K562 (cell line): ENCODE results near the gene JADE2. TPM values are rescaled to one million over a fixed set of nuclear protein-coding genes. Genes with fewer than 3 reads are reported as not detected.

Experiments used
- ATAC-seq: fragments of 200-7000 bp; cut with Tn5 transposase; 3 replicates; pipeline ENCODE4 v1.9.1; 2020; ENCODE audit warnings: moderate library complexity
- BruUV-seq: library from RNA; stranded (reverse); fragments of 400-500 nt; replicated peaks from 2 replicates; lab custom pipeline; 2021; lab: Mats Ljungman, UMichigan
- CTCF ChIA-PET: fragments of 300-600 bp; formaldehyde crosslinking; extraction: SDS; loops from one replicate; lab custom pipeline; 2021; ENCODE audit warnings: low intra/inter-chr PET ratio; lab: Yijun Ruan, JAX
- POLR2A ChIA-PET: fragments of 300-600, 350-650 bp; sonication (Branson Sonifier 250); formaldehyde crosslinking; extraction: SDS; loops from one replicate; lab custom pipeline; 2021; ENCODE audit warnings: antibody characterized with exemption, inconsistent platforms; lab: Yijun Ruan, JAX
- DNase-seq, 4 experiments: peaks; one replicate each; pipeline versions ENCODE4 v3.0.0 to v3.0.0-alpha.2; 2011 to 2018; ENCODE audit warnings: low spot score in 3 of 4, mixed read lengths in 3 of 4; ENCODE audit errors: extremely low read depth in 1 of 4
- FAIRE-seq: peaks from 2 replicates; lab custom pipeline; 2011; peaks lifted over from hg19 to GRCh38; lab: Jason Lieb, UNC
- H2AFZ ChIP-seq: 2 replicates; pipeline ENCODE4 v1.6.0; 2011; ENCODE audit warnings: low read depth, low read length, control low read depth, inconsistent platforms
- H3K27ac ChIP-seq: fragments of 200-600 bp; 3 replicates; pipeline ENCODE4 v1.8.0; 2011; ENCODE audit warnings: low read depth, mild to moderate bottlenecking, control low read depth, inconsistent platforms, low read length, moderate library complexity, mixed read lengths; ENCODE audit errors: extremely low read depth
- H3K27me3 ChIP-seq, 2 experiments: fragments of 300-600 bp in 1 of 2; 2 replicates in 1 of 2; 3 replicates in 1 of 2; pipeline versions ENCODE4 v1.6.0 to v1.8.0; 2011; ENCODE audit warnings: inconsistent platforms in 2 of 2, low read length in 2 of 2, mild to moderate bottlenecking in 1 of 2, mixed read lengths in 1 of 2, moderate library complexity in 1 of 2; ENCODE audit not compliant: control insufficient read depth in 2 of 2, insufficient read depth in 2 of 2
- H3K36me3 ChIP-seq: fragments of 300-600 bp; 3 replicates; pipeline ENCODE4 v1.8.0; 2011; ENCODE audit warnings: mild to moderate bottlenecking, low read length, inconsistent platforms; ENCODE audit not compliant: control insufficient read depth, insufficient read depth
- H3K4me1 ChIP-seq, 2 experiments: fragments of 200-600 bp in 1 of 2; replicated peaks in 1 of 2; 2 replicates in 1 of 2; 3 replicates in 1 of 2; pipeline versions ENCODE4 v1.5.1 to v1.8.0; 2011; ENCODE audit warnings: inconsistent platforms in 2 of 2, low read length in 2 of 2, mild to moderate bottlenecking in 1 of 2, mixed read lengths in 1 of 2, moderate library complexity in 1 of 2; ENCODE audit not compliant: control insufficient read depth in 2 of 2, insufficient read depth in 2 of 2
- H3K4me2 ChIP-seq: 2 replicates; pipeline ENCODE4 v1.6.1; 2011; ENCODE audit warnings: low read length, control low read depth, inconsistent platforms, mixed read lengths; ENCODE audit not compliant: insufficient read depth
- H3K4me3 ChIP-seq: fragments of 200-600 bp; sonication (generic), shearing (Covaris generic); 2 replicates; pipeline ENCODE4 v1.5.1; 2016; ENCODE audit warnings: control low read depth, inconsistent platforms
- H3K79me2 ChIP-seq: fragments of 200-600 bp; 3 replicates; pipeline ENCODE4 v1.8.0; 2011; ENCODE audit warnings: low read length, inconsistent platforms; ENCODE audit not compliant: control insufficient read depth, insufficient read depth
- H3K9ac ChIP-seq, 2 experiments: 2 replicates each; pipeline versions ENCODE4 v1.6.0 to v1.6.1; 2011; ENCODE audit warnings: low read depth in 2 of 2, low read length in 2 of 2, control low read depth in 1 of 2, inconsistent platforms in 1 of 2, mild to moderate bottlenecking in 1 of 2, mixed read lengths in 1 of 2; ENCODE audit not compliant: insufficient read depth in 1 of 2
- H3K9me1 ChIP-seq: one replicate; pipeline ENCODE4 v1.6.0; 2011; ENCODE audit warnings: inconsistent platforms, mild to moderate bottlenecking, low read length, moderate library complexity; ENCODE audit not compliant: control insufficient read depth, insufficient read depth
- H3K9me3 ChIP-seq: replicated peaks from 2 replicates; pipeline ENCODE4 v1.5.1; 2011; ENCODE audit warnings: low read depth, low read length, inconsistent platforms; ENCODE audit not compliant: control insufficient read depth, insufficient read depth
- H4K20me1 ChIP-seq: replicated peaks from 2 replicates; pipeline ENCODE4 v1.6.1; 2011; ENCODE audit warnings: low read length, inconsistent platforms, mixed read lengths; ENCODE audit not compliant: control insufficient read depth, insufficient read depth
- BRD4 ChIP-seq: fragments of 200-600 bp; sonication (generic); IDR thresholded peaks from 2 replicates; pipeline ENCODE4 v1.6.1; 2017; ENCODE audit warnings: inconsistent platforms
- CBFA2T3 ChIP-seq: fragments of 450-650 bp; IDR thresholded peaks from 2 replicates; pipeline ENCODE4 v1.6.1; 2017
- ETV6 ChIP-seq, 3 experiments: fragments of 150-350 bp in 1 of 3; sonication (generic) in 1 of 3; formaldehyde crosslinking in 1 of 3; IDR thresholded peaks; 2 replicates each; pipeline versions ENCODE4 v1.6.1 to v1.8.0; 2014 to 2022; ENCODE audit warnings: borderline replicate concordance in 2 of 3, low read depth in 2 of 3, antibody characterized with exemption in 1 of 3, low read length in 1 of 3, mild to moderate bottlenecking in 1 of 3, missing genetic modification reagents in 1 of 3
- FOXK2 ChIP-seq, 2 experiments: fragments of 450-650 bp; IDR thresholded peaks in 1 of 2; conservative IDR thresholded peaks in 1 of 2; 2 replicates each; pipeline ENCODE4 v1.6.1; 2016; ENCODE audit warnings: low read depth in 2 of 2, mild to moderate bottlenecking in 1 of 2
- NR2F6 ChIP-seq: fragments of 450-650 bp; formaldehyde crosslinking; IDR thresholded peaks from 2 replicates; pipeline ENCODE4 v1.4.0; 2020; ENCODE audit warnings: mild to moderate bottlenecking
- POLR2AphosphoS2 ChIP-seq: IDR thresholded peaks from 2 replicates; pipeline ENCODE4 v1.6.1; 2012; ENCODE audit warnings: low read length, improper control_type of control experiment
- ZNF165 ChIP-seq: fragments of 250-450 bp; sonication (Bioruptor Pico); IDR thresholded peaks from 2 replicates; pipeline ENCODE4 v1.4.0; 2020; ENCODE audit warnings: borderline replicate concordance
- ZNF311 ChIP-seq: fragments of 250-450 bp; sonication (Bioruptor Pico); IDR thresholded peaks from 2 replicates; pipeline ENCODE4 v1.4.0; 2020; ENCODE audit warnings: mild to moderate bottlenecking, moderate library complexity
- whole genome bisulfite sequencing: fragments of 100-300 bp; shearing (Covaris generic); methylation state at CpG from one replicate; pipeline ENCODE4 v1.1.6; 2016; ENCODE audit warnings: low coverage, mixed read lengths; ENCODE audit not compliant: insufficient coverage; ENCODE audit errors: missing lambda C conversion rate; 5-methylcytosine and 5-hydroxymethylcytosine counted together
- in situ Hi-C: fragments of 300-500 bp; cut with MboI; formaldehyde crosslinking; loops from 4 replicates; pipeline ENCODE4 v1.15.0; 2018; ENCODE audit warnings: inconsistent platforms, mixed read lengths
- intact Hi-C: fragments of 100-400 bp; cut with micrococcal nuclease; formaldehyde crosslinking; loops from 2 replicates; pipeline ENCODE4 v1.14.2; 2022
- polyA plus RNA-seq, 8 experiments: library from polyadenylated mRNA; depleted of rRNA in 4 of 8; stranded (reverse) in 5 of 8; unstranded in 3 of 8; fragments of >200 nt; fragmentation: Nextera tagmentation in 2 of 8; fragmentation: Illumina TruSeq in 1 of 8; extraction: Ambion mirVana in 2 of 8; extraction: Trizol in 1 of 8; gene quantifications; 2 replicates each; pipeline versions ENCODE4 v1.2.1 to v1.2.3, GENCODE V29; 2011 to 2014; ENCODE audit warnings: inconsistent platforms in 1 of 8, missing spikeins in 1 of 8
- total RNA-seq, 7 experiments: library from RNA; depleted of rRNA in 6 of 7; stranded (reverse); fragments of >200 nt in 6 of 7; fragmentation: Illumina TruSeq in 2 of 7; extraction: Trizol in 2 of 7; gene quantifications; 2 replicates each; pipeline versions ENCODE4 v1.2.1 to v1.2.3, GENCODE V29; 2011 to 2021; ENCODE audit warnings: low replicate concordance in 1 of 7
- TF ChIP-seq, protein P1 (sequence below): fragments of 250-450 bp; sonication (Bioruptor Pico); IDR thresholded peaks from 2 replicates; pipeline ENCODE4 v1.8.0; 2022; ENCODE audit warnings: moderate library complexity, mild to moderate bottlenecking, inconsistent platforms
- TF ChIP-seq, protein P2 (sequence below): fragments of 450-650 bp; IDR thresholded peaks from 2 replicates; pipeline ENCODE4 v1.6.1; 2018; ENCODE audit not compliant: partially characterized antibody
- TF ChIP-seq, protein P3 (sequence below): fragments of 450-650 bp; IDR thresholded peaks from 2 replicates; pipeline ENCODE4 v1.7.0; 2016; ENCODE audit warnings: borderline replicate concordance
- TF ChIP-seq, protein P4 (sequence below): conservative IDR thresholded peaks from 2 replicates; pipeline ENCODE4 v1.6.1; 2011; ENCODE audit warnings: low read depth, mild to moderate bottlenecking, low read length; ENCODE audit not compliant: control insufficient read depth

The JADE2 gene
- total and polyA plus RNA-seq, 9 of the 15 experiments (the other 6 are each of a cell fraction or from before 2014, with no cell fraction given): 0.50 to 23.3 (median 9.1) TPM

DNA sequence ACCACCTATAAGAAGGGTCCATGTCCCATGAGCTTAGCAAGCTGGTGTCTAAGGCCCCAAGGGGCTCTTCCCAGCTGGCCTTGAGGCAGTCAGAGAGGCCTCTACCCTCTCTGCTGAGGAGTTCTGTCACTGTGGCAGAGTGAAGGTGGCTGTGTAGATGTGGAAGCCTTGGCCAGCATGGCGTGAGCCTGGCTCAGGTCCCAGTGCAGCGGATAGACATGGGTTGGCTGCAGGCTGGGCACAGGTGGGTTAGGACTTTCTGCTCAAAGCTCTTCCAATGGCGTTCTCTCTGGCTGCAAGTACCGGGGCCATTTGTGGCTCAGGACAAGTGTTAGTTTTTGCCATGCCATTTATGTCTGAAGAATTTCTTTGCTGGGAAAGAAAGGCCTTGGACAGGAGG is 47.3 kb downstream of the JADE2 start (continued):
- no peak for TF ChIP-seq ZNF165
- TF ChIP-seq NR2F6 (CRISPR knock-in tag): no peak
- TF ChIP-seq, protein P1, sequence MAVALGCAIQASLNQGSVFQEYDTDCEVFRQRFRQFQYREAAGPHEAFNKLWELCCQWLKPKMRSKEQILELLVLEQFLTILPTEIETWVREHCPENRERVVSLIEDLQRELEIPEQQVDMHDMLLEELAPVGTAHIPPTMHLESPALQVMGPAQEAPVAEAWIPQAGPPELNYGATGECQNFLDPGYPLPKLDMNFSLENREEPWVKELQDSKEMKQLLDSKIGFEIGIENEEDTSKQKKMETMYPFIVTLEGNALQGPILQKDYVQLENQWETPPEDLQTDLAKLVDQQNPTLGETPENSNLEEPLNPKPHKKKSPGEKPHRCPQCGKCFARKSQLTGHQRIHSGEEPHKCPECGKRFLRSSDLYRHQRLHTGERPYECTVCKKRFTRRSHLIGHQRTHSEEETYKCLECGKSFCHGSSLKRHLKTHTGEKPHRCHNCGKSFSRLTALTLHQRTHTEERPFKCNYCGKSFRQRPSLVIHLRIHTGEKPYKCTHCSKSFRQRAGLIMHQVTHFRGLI (CRISPR knock-in tag): no peak
- no peak for TF ChIP-seq ZNF311 (CRISPR knock-in tag)

DNA sequence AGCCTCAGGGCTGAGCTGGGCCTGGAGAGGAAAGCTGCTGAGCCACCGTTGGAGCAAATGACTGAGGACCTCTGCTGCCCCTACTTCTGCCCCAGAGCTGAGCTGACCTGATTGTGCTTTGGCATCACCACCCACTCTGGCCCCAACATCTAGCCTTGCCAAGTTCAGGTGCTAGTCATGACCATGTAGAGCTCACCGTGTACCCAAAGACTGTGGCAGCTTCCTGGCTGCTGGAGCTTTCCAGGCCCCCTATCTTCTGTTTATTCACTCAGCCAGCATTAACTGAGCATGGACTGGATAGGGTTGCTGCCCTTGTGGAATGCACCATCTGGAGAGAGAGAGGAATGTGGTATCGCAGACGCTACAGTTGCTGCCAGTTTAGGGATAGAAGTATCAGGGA is 49.1 kb downstream of the JADE2 start:
- Histone ChIP-seq H3K9ac (no peak overlapping the region), H3K4me1 (peaks cover 0 to 11% of the 10 kb centered on the region in 2 experiments; a peak in 2 of 5 replicates), H3K9me3 (no peaks in the 10 kb centered on the region), H3K4me2 (no peak overlapping the region), H3K36me3 (peaks cover 59% of the 10 kb centered on the region; the same call in 2 of the 3 replicates), H3K27me3 (no peaks in the 10 kb centered on the region), H2AFZ (no peak overlapping the region), H3K4me3 (no peak overlapping the region), H3K9me1 (peaks cover 4% of the 10 kb centered on the region), H4K20me1 (no peaks in the 10 kb centered on the region), H3K79me2 (no peaks in the 10 kb centered on the region), H3K27ac (no peak overlapping the region)
- intact Hi-C loops: no loop called here
- no TSS peak for BruUV-seq
- no peak for ATAC-seq
- no peak for DNase-seq
- ChIA-PET CTCF (interaction anchor here (0.5 kb wide), 1 partner anchor 1385 kb away, joined by 4 read pairs; no protein-coding TSS in a partner anchor), POLR2A (no interaction called here)
- 56% methylated on average over 4 of the region's 4 CpGs for WGBS
- in situ Hi-C loops: loop anchor here (10.0 kb wide), 1 partner anchor 370 kb away; no protein-coding TSS in a partner anchor
- TF ChIP-seq FOXK2 (conservative IDR thresholded peaks at IDR 0.05 in 1 of 2, IDR thresholded peaks at IDR 0.05 in 1 of 2; ENCODE audit: low read depth in 2 of 2) (no peak), POLR2AphosphoS2 (no peak), ETV6 (IDR thresholded peaks at IDR 0.05; ENCODE audit: borderline replicate concordance in 1 of 2, low read depth in 2 of 2, low read length in 1 of 2) (no peak), ETV6 (CRISPR knock-in tag; IDR thresholded peaks at IDR 0.05; ENCODE audit: borderline replicate concordance) (no peak), CBFA2T3 (no peak), BRD4 (no peak)
- TF ChIP-seq, protein P2, sequence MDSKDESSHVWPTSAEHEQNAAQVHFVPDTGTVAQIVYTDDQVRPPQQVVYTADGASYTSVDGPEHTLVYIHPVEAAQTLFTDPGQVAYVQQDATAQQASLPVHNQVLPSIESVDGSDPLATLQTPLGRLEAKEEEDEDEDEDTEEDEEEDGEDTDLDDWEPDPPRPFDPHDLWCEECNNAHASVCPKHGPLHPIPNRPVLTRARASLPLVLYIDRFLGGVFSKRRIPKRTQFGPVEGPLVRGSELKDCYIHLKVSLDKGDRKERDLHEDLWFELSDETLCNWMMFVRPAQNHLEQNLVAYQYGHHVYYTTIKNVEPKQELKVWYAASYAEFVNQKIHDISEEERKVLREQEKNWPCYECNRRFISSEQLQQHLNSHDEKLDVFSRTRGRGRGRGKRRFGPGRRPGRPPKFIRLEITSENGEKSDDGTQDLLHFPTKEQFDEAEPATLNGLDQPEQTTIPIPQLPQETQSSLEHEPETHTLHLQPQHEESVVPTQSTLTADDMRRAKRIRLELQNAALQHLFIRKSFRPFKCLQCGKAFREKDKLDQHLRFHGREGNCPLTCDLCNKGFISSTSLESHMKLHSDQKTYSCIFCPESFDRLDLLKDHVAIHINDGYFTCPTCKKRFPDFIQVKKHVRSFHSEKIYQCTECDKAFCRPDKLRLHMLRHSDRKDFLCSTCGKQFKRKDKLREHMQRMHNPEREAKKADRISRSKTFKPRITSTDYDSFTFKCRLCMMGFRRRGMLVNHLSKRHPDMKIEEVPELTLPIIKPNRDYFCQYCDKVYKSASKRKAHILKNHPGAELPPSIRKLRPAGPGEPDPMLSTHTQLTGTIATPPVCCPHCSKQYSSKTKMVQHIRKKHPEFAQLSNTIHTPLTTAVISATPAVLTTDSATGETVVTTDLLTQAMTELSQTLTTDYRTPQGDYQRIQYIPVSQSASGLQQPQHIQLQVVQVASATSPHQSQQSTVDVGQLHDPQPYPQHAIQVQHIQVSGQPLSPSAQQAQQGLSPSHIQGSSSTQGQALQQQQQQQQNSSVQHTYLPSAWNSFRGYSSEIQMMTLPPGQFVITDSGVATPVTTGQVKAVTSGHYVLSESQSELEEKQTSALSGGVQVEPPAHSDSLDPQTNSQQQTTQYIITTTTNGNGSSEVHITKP: no peak
- TF ChIP-seq, protein P3, sequence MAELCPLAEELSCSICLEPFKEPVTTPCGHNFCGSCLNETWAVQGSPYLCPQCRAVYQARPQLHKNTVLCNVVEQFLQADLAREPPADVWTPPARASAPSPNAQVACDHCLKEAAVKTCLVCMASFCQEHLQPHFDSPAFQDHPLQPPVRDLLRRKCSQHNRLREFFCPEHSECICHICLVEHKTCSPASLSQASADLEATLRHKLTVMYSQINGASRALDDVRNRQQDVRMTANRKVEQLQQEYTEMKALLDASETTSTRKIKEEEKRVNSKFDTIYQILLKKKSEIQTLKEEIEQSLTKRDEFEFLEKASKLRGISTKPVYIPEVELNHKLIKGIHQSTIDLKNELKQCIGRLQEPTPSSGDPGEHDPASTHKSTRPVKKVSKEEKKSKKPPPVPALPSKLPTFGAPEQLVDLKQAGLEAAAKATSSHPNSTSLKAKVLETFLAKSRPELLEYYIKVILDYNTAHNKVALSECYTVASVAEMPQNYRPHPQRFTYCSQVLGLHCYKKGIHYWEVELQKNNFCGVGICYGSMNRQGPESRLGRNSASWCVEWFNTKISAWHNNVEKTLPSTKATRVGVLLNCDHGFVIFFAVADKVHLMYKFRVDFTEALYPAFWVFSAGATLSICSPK: no peak
- TF ChIP-seq, protein P4, sequence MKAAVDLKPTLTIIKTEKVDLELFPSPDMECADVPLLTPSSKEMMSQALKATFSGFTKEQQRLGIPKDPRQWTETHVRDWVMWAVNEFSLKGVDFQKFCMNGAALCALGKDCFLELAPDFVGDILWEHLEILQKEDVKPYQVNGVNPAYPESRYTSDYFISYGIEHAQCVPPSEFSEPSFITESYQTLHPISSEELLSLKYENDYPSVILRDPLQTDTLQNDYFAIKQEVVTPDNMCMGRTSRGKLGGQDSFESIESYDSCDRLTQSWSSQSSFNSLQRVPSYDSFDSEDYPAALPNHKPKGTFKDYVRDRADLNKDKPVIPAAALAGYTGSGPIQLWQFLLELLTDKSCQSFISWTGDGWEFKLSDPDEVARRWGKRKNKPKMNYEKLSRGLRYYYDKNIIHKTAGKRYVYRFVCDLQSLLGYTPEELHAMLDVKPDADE: no peak
- FAIRE-seq: no peak
